LNCaP clone FGC (cell line): ENCODE results near the gene SCN5A.

Source experiments
- DNase-seq: peaks from one replicate; pipeline ENCODE4 v3.0.0-alpha.2; 2011; ENCODE audit warnings: low read depth
- H3K4me3 ChIP-seq: 2 replicates; pipeline ENCODE4 v1.5.1; 2011; ENCODE audit warnings: mild to moderate bottlenecking, low read depth, low read length, control low read depth
- TF ChIP-seq, protein P1 (sequence below): IDR thresholded peaks from 2 replicates; pipeline ENCODE4 v1.5.1; 2012; ENCODE audit warnings: mild to moderate bottlenecking; ENCODE audit not compliant: control insufficient read depth, insufficient read depth; ENCODE audit errors: extremely low read depth

The SCN5A gene

DNA sequence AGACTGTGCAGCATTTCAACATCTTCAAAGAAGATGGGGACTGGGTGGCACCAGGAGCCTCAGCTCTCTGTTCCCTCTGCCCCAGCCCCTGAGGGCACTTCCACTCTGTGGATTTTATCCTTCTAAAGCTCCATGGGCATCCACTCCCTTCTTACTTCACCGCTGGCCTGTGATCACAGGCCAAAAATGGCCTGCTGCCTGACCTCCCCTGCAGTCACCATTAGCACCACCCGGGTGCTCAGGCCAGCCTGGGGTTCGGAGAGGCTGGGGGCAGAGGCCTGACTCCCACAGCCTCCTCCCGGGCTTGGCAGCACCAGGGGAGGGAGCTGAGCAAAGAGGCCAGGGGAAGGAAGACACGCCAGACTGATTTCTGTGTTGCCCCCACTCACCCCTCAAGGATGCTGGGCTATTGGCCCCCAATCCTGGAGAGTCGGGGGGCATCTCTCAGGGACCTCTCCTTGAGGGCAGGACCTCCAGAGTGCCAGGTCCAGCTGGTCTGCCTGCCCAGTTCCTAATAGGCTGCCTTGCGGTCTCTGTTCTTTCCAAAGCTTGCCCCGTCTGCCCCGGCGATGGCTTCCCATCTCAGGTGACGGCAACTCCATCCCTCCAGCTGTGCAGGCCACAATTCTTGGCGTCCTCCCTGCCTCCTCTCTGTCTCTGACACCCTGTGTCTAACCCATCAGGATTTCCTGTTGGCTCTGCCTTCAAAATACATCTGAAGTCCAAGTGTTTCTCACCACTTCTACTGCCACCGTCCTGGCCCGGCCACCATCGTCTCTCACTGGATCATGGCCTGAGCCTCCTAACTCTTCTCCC is 86.2 kb downstream of the SCN5A start:
- no peak overlapping the region for H3K4me3 ChIP-seq
- no peak for DNase-seq
- TF ChIP-seq, protein P1, sequence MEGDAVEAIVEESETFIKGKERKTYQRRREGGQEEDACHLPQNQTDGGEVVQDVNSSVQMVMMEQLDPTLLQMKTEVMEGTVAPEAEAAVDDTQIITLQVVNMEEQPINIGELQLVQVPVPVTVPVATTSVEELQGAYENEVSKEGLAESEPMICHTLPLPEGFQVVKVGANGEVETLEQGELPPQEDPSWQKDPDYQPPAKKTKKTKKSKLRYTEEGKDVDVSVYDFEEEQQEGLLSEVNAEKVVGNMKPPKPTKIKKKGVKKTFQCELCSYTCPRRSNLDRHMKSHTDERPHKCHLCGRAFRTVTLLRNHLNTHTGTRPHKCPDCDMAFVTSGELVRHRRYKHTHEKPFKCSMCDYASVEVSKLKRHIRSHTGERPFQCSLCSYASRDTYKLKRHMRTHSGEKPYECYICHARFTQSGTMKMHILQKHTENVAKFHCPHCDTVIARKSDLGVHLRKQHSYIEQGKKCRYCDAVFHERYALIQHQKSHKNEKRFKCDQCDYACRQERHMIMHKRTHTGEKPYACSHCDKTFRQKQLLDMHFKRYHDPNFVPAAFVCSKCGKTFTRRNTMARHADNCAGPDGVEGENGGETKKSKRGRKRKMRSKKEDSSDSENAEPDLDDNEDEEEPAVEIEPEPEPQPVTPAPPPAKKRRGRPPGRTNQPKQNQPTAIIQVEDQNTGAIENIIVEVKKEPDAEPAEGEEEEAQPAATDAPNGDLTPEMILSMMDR: no peak

DNA sequence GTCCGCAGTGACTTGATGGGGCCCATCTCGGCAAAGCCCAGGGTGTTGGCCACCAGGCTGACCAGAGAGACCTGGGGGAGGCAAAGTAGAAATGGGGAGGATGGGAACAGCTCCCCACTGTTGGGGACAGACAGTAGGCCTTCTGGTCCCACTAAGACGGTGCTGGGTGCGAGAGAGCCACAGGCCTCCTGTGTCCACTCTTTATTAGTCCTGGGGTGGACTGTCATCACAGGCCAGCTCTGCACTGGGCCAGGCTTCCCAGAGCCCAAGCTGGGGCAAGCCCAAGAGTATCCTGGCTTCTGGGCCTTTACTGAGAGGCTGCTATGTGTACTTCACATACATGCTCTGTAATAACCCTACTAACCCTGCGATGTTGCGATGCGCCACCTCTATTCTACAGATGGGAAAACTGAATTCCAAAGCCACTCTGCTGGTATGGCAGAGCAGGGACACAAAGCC is 87.0 kb downstream of the SCN5A start:
- TF ChIP-seq, protein P1: no peak
- no peak for DNase-seq
- no peak overlapping the region for H3K4me3 ChIP-seq

DNA sequence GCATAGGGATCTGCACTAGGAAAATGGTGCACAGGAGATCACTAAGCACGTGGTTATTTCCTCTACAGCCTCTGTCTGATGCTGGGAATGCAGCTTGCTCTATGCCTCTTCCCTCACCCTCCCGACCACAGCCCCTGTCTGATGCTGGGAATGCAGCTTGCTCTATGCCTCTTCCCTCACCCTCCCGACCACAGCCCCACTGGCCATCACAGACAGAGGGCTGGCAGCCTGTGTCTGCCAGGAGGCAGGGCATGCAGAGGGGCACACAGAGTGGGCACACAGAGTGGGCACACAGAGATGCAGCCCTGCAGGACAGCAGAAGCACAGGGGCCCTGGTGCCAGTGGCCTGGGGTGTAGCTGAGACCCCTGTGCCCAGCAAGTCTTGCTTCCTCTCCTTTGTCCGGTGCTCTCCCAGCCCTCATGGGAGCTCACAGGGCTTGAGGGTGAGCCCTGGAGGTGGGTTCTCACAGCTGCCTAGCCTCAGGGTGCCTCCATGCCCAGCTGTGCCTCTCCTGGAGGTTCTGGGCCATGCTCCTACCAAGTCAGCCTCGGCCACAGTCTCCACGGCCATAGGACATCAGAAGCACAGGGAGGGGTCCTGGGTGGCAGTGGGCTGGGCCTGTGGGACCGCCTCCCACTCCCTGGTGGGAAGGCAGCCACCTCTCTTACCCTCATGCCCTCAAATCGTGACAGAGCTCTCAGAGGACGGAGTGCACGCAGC is 87.6 kb downstream of the SCN5A start:
- H3K4me3 ChIP-seq: no peak overlapping the region
- no peak for DNase-seq
- TF ChIP-seq, protein P1: no peak

DNA sequence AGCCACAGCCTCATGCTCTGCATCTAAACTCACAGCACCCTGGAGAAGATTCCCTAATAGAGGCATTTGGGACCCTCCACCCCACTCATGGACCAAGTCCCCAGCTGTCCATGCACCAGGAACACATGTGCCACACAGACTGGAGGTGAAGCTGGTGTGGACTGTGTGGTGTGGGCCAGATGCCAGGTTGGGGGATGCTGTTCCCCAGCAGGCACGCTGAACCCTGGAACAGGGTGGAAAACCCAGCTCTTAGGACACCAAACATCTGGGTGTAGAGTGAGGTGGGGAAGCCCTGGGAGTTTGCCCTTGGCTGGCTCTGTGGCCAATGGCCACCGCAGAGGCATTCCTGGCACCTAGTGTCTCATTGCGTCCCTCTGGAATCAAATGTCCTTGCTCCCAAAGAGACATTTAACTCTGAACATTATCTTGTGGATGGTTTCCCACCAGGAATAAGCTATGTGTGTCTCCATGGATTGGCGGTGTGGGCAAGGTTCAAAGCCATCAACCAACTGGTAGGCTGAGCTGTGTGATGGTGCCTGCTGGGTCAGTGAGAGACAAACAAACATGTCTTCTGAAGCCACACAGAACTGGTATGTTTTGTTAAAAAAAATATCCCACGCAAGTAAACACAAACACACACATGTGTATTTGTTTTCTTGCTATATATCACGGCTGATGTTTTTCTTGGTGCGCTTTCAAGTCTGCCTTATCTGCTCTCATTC is 88.3 kb downstream of the SCN5A start:
- no peak for DNase-seq
- H3K4me3 ChIP-seq: no peak overlapping the region
- TF ChIP-seq, protein P1: no peak

DNA sequence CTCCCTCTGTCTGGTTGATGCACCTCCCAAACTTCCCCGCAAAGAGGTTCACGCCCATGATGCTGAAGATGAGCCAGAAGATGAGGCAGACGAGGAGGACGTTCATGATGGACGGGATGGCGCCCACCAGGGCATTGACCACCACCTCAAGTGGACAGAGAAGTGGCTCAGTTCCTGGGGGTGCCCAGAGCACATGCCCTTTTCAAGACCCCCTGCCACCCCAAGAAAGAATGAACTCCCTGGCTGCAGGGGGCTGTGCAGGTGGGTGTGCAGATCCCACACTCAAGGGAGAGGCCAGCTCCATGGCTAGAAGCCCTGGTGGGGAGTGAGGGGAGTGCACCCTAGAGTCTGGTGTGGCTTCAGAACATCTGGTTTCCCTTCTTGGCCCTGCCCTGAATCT is 89.2 kb downstream of the SCN5A start:
- H3K4me3 ChIP-seq: no peak overlapping the region
- DNase-seq: no peak
- TF ChIP-seq, protein P1: no peak

DNA sequence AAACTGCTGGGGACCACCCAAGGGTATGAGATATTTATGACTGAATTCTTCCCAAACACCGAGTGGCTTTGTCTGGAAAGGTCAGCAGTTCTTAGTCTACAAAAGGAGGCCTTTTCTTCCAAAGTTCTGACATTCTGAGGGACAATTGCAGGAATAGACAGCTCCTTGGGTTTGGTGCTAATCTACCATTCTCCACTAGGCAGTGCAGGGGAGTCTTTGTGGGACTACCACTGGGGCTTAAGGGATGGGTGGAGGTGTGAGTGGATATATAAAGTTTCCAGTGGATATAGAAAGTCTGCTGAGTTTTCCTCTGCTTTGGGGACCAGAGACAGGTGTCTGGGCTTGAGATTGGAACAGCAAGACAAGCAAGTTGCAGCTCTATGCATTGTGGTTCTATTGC is 90.6 kb downstream of the SCN5A start:
- TF ChIP-seq, protein P1: no peak
- no peak for DNase-seq
- H3K4me3 ChIP-seq: no peak overlapping the region
